Body of pancreas (tissue), 4 donors: Measurements from ENCODE around the gene TMEM217. TPM values are rescaled to one million over a fixed set of nuclear protein-coding genes. Genes with fewer than 3 reads are reported as not detected.
A peak's percentile ranks its signal among the peaks of the same experiment; 100 is the strongest.

Experiments used
- ATAC-seq: fragments of 150-250 bp; one replicate; pipeline ENCODE4 v1.9.1; 2016
- DNase-seq, 4 donors: peaks; one replicate each; pipeline ENCODE4 v3.0.0-alpha.2; 2019
- H3K27ac ChIP-seq, 4 donors: fragments of 200-600 bp; sonication (generic); 1 replicate in 3 of 4; 2 replicates in 1 of 4; pipeline versions ENCODE4 v1.5.1 to v1.6.1; 2016 to 2019; ENCODE audit warnings: mild to moderate bottlenecking in 1 of 4, mixed read lengths in 1 of 4, moderate library complexity in 1 of 4
- H3K27me3 ChIP-seq, 2 donors: fragments of 200-600 bp; sonication (generic); one replicate each; pipeline ENCODE4 v1.6.0; 2016; ENCODE audit warnings: mild to moderate bottlenecking in 1 of 2
- H3K36me3 ChIP-seq, 2 donors: fragments of 200-600 bp; sonication (generic); replicated peaks in 1 of 2; 2 replicates each; pipeline ENCODE4 v1.5.1; 2016; ENCODE audit warnings: low read depth in 2 of 2; ENCODE audit not compliant: insufficient read depth in 1 of 2
- H3K4me1 ChIP-seq: fragments of 200-600 bp; sonication (generic); one replicate; pipeline ENCODE4 v1.6.0; 2016
- H3K4me3 ChIP-seq, 2 donors: fragments of 200-600 bp; sonication (generic); 1 replicate in 1 of 2; 2 replicates in 1 of 2; pipeline ENCODE4 v1.5.1; 2016 to 2019
- H3K9me3 ChIP-seq, 3 donors: fragments of 200-600 bp; sonication (generic); 1 replicate in 2 of 3; 2 replicates in 1 of 3; pipeline ENCODE4 v1.5.1; 2016
- POLR2A ChIP-seq, 3 donors: fragments of 450-650 bp; IDR thresholded peaks; one replicate each; pipeline ENCODE4 v1.6.1; 2016; ENCODE audit warnings: antibody characterized with exemption in 3 of 3, mild to moderate bottlenecking in 2 of 3
- WGBS, 2 donors: methylation state at CpG; one replicate each; pipeline ENCODE4 v1.1.5; 2017; 5-methylcytosine and 5-hydroxymethylcytosine counted together
- intact Hi-C: fragments of 100-400 bp; cut with DNase I; formaldehyde crosslinking; loops from one replicate; pipeline ENCODE4 v1.15.1; 2023
- total RNA-seq, 2 donors: library from RNA; depleted of rRNA; stranded (reverse); fragments of >200 nt; gene quantifications; one replicate each; pipeline ENCODE4 v1.1.0, GENCODE V29; 2016
- TF ChIP-seq, protein P1 (sequence below), 7 experiments: fragments of 450-650 bp in 4 of 7; fragments of 200-600 bp in 3 of 7; sonication (generic) in 3 of 7; IDR thresholded peaks; one replicate each; pipeline ENCODE4 v1.5.1; 2016 to 2019; ENCODE audit warnings: antibody characterized with exemption in 7 of 7

The TMEM217 gene
- total RNA-seq, 2 donors from 2014 or later, result not detected

DNA sequence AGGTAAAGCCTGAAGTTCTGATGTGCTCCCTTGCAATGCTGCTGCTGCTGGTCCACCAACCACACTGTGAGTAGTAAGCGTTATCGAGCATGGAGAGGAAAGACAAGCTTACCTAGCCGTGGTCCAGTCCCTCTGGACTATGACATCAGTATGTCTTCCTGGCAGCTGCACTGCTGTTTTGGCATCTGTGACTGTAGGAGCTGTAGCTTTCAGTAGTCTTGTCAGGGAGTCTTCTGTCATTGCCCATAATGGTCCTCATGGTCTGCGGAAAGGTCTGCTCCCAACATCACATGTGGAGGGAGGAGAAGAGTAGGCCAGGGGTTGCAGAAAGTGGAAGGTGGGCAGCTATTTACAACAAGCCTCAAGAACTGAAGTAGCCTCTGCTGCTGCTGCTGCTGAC lies 26.8 kb upstream of the TMEM217 start:
- WGBS, 2 donors, result 87 to 95% methylated on average over 4 of the region's 4 CpGs
- Histone ChIP-seq H3K27ac (no peak overlapping the region), H3K4me3 (no peak overlapping the region), H3K9me3 (no peaks in the 10 kb centered on the region), H3K27me3 (no peaks in the 10 kb centered on the region), H3K36me3 (peaks cover 0 to 10% of the 10 kb centered on the region in 2 donors), H3K4me1 (peaks cover 18% of the 10 kb centered on the region)
- ATAC-seq, result no peak
- intact Hi-C loops, result no loop called here
- DNase-seq, result no peak
- TF ChIP-seq POLR2A (IDR thresholded peaks at IDR 0.05), result no peak
- TF ChIP-seq, protein P1, sequence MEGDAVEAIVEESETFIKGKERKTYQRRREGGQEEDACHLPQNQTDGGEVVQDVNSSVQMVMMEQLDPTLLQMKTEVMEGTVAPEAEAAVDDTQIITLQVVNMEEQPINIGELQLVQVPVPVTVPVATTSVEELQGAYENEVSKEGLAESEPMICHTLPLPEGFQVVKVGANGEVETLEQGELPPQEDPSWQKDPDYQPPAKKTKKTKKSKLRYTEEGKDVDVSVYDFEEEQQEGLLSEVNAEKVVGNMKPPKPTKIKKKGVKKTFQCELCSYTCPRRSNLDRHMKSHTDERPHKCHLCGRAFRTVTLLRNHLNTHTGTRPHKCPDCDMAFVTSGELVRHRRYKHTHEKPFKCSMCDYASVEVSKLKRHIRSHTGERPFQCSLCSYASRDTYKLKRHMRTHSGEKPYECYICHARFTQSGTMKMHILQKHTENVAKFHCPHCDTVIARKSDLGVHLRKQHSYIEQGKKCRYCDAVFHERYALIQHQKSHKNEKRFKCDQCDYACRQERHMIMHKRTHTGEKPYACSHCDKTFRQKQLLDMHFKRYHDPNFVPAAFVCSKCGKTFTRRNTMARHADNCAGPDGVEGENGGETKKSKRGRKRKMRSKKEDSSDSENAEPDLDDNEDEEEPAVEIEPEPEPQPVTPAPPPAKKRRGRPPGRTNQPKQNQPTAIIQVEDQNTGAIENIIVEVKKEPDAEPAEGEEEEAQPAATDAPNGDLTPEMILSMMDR (IDR thresholded peaks at IDR 0.05), result no peak

DNA sequence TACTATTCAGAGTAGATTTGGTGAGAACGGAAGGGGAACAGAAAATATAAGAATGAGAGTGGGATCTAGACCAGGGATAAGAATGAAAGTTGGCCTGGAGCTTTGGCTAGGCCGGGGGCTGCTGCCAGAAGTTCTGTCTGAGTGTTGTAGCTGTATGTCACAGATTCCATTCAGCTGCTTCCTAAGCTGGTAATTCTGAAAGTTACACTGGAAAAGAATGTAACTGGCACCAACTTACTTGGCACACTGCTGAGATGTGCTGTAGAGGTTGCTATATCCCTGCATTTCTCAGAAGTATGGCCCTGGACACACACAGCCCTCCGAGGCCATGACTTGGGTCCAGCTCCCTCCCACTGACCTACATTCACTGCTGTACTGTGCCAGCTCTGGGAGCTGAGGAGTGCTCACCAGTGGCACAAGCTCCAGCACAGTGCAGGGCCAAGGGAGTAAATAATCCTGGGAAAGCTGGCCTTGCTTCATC lies 25.8 kb upstream of the TMEM217 start:
- Histone ChIP-seq H3K9me3 (no peaks in the 10 kb centered on the region), H3K4me3 (no peak overlapping the region), H3K27ac (peak overlapping the region in 1 of 4 donors; percentile 14), H3K4me1 (peaks cover 23% of the 10 kb centered on the region), H3K27me3 (no peaks in the 10 kb centered on the region), H3K36me3 (peaks cover 0 to 10% of the 10 kb centered on the region in 2 donors)
- no peak for TF ChIP-seq POLR2A (IDR thresholded peaks at IDR 0.05)
- ATAC-seq (peak; percentile 82), DNase-seq (peak; percentile 60 to 87 (median 80))
- intact Hi-C loops, result no loop called here
- 35 to 46% methylated on average over 2 to 3 of the region's 3 CpGs for WGBS, 2 donors

DNA sequence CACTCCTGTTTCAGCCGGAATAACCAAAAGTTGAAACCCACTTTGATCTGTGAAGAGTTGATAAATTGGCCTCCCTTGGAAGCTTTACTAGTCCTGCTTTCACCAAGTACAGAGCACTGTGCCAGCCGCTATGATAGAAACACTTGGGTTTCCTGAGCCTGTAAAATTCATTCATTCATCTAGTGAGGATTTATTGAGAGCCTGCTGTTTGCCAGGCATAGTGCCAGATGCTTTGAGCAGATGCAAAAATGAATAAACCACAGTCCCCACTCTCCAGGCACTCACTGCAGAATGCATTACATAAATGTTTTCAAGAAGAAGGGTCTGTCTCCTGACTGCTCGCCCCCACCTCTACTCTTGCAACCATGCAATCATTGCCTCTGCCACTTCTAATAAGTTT lies 25.3 kb upstream of the TMEM217 start:
- H3K27ac ChIP-seq, result peak overlapping the region in 1 of 4 donors; percentile 14
- no peak overlapping the region for H3K4me3 ChIP-seq
- peaks cover 0 to 10% of the 10 kb centered on the region in 2 donors for H3K36me3 ChIP-seq
- H3K9me3 ChIP-seq, result no peaks in the 10 kb centered on the region
- H3K27me3 ChIP-seq, result no peaks in the 10 kb centered on the region
- no peak for DNase-seq
- no peak for TF ChIP-seq POLR2A (IDR thresholded peaks at IDR 0.05)
- TF ChIP-seq, protein P1 (IDR thresholded peaks at IDR 0.05), result no peak
- peaks cover 23% of the 10 kb centered on the region for H3K4me1 ChIP-seq
- intact Hi-C loops, result no loop called here
- whole genome bisulfite sequencing, 2 donors, result 55 to 59% methylated on average over 3 of the region's 3 CpGs
- ATAC-seq, result no peak

DNA sequence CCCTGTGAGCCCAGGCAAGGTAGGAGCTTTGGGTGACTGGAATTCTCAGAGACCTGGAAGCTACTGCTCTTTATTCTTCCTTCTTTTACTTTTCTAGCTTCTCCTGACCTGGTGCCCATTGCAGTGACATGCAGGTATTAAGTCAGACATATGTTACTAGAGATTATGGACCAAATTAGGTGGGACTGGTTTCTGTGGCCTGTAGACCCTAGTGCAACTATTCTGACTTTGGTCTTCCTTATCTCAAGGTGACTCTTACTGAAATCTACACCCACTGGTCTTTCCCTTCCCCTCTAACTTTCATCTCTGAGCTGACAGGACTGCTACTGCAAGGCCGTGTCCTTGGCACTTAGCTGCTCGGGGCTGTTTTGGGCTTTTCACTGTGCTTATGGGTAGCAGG lies 24.4 kb upstream of the TMEM217 start:
- peaks cover 28% of the 10 kb centered on the region for H3K4me1 ChIP-seq
- no peak for TF ChIP-seq POLR2A (IDR thresholded peaks at IDR 0.05)
- TF ChIP-seq, protein P1 (IDR thresholded peaks at IDR 0.05), result no peak
- no peaks in the 10 kb centered on the region for H3K27me3 ChIP-seq
- H3K36me3 ChIP-seq, result peaks cover 0 to 10% of the 10 kb centered on the region in 2 donors
- H3K9me3 ChIP-seq, result no peaks in the 10 kb centered on the region
- no peak overlapping the region for H3K27ac ChIP-seq
- DNase-seq (no peak), ATAC-seq (no peak)
- 65 to 87% methylated on average over 2 of the region's 2 CpGs for WGBS, 2 donors
- intact Hi-C loops, result no loop called here
- H3K4me3 ChIP-seq, result no peak overlapping the region

DNA sequence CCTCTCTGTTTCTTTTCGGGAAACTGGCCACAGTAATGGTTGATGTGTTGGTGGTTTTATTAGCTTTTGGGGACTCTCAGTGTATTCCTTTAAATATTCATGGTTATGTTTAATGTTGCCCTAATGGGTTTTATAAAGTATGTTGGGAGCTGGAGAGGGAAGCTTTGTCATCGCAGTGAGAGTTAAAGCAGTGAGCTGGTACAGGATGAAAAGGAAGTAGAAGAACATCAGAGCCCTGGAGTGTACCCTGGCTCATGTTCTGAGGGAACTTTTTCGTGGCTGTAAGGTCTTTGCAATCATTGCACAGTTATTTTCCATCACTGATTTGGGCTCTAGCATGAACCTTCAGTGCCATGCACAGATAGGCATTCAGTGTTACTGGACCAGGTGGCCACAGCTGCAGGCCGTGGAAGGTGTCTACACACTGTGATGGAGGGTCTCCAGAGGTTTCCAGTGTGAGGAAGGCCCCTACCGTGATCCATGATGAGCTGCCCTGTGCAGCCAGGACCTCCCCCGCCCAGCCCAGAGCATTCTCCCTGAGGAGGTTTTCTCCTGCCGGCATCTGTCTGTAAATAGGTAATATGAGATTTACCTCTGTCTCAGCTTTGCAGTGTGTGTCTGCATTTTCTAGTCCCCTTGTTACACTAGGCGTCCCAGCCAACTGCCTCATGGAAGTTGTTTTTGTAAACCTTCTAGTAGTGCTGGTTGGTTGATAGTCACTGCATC lies 22.4 kb upstream of the TMEM217 start:
- 77 to 88% methylated on average over 6 to 8 of the region's 8 CpGs for WGBS, 2 donors
- ATAC-seq, result no peak
- TF ChIP-seq, protein P1 (IDR thresholded peaks at IDR 0.05), result no peak
- no peak for TF ChIP-seq POLR2A (IDR thresholded peaks at IDR 0.05)
- DNase-seq, result no peak
- intact Hi-C loops, result no loop called here
- no peak overlapping the region for H3K27ac ChIP-seq
- H3K9me3 ChIP-seq, result no peaks in the 10 kb centered on the region
- no peak overlapping the region for H3K4me3 ChIP-seq
- H3K36me3 ChIP-seq, result peaks cover 0 to 10% of the 10 kb centered on the region in 2 donors
- H3K4me1 ChIP-seq, result peaks cover 45% of the 10 kb centered on the region
- no peaks in the 10 kb centered on the region for H3K27me3 ChIP-seq
